Lung (tissue), 12 donors: Measurements from ENCODE around the gene ATF6. TPM values are rescaled to one million over a fixed set of nuclear protein-coding genes. Genes with fewer than 3 reads are reported as not detected.

Experiments used
- ATAC-seq: fragments of 200-7000 bp; cut with Tn5 transposase; one replicate; pipeline ENCODE4 v1.9.1; 2020; ENCODE audit warnings: moderate number of reproducible peaks; ENCODE audit not compliant: insufficient read depth, low FRiP score
- DNase-seq, 3 donors: peaks; one replicate each; pipeline ENCODE4 v3.0.0-alpha.2; 2013 to 2017
- H3K27ac ChIP-seq, 2 donors: one replicate each; pipeline ENCODE4 v1.5.1; 2013; ENCODE audit warnings: mild to moderate bottlenecking in 2 of 2, moderate library complexity in 2 of 2, control low read depth in 1 of 2, inconsistent platforms in 1 of 2, low read depth in 1 of 2, low read length in 1 of 2
- H3K27me3 ChIP-seq, 3 donors: one replicate each; pipeline ENCODE4 v1.5.1; 2013; ENCODE audit warnings: low read length in 2 of 3; ENCODE audit not compliant: control insufficient read depth in 3 of 3, insufficient read depth in 3 of 3
- H3K36me3 ChIP-seq, 4 donors: one replicate each; pipeline ENCODE4 v1.5.1; 2013; ENCODE audit warnings: low read length in 4 of 4, mild to moderate bottlenecking in 1 of 4, moderate library complexity in 1 of 4; ENCODE audit not compliant: control insufficient read depth in 4 of 4, insufficient read depth in 4 of 4
- H3K4me1 ChIP-seq, 5 donors: one replicate each; pipeline ENCODE4 v1.5.1; 2013; ENCODE audit warnings: low read length in 5 of 5, mild to moderate bottlenecking in 2 of 5, moderate library complexity in 1 of 5; ENCODE audit not compliant: control insufficient read depth in 5 of 5, insufficient read depth in 5 of 5
- H3K4me3 ChIP-seq: one replicate; pipeline ENCODE4 v1.5.1; 2013; ENCODE audit warnings: mild to moderate bottlenecking, control low read depth, moderate library complexity
- H3K9ac ChIP-seq, 2 donors: one replicate each; pipeline ENCODE4 v1.5.1; 2013; ENCODE audit warnings: low read length in 2 of 2, control low read depth in 1 of 2; ENCODE audit not compliant: insufficient read depth in 1 of 2
- H3K9me3 ChIP-seq, 4 donors: one replicate each; pipeline ENCODE4 v1.5.1; 2013; ENCODE audit warnings: low read length in 3 of 4, mild to moderate bottlenecking in 1 of 4, moderate library complexity in 1 of 4; ENCODE audit not compliant: control insufficient read depth in 4 of 4, insufficient read depth in 3 of 4
- CTCF ChIP-seq: IDR thresholded peaks from 2 replicates; pipeline ENCODE4 v1.5.1; 2012; ENCODE audit warnings: mild to moderate bottlenecking; ENCODE audit errors: control extremely low read depth, extremely low read depth
- WGBS, 2 donors: extraction: QIAGEN DNeasy Blood & Tissue Kit; methylation state at CpG; one replicate each; pipeline ENCODE4 v1.1.7; 2013; 5-methylcytosine and 5-hydroxymethylcytosine counted together
- polyA plus RNA-seq, 2 donors: library from polyadenylated mRNA; stranded (reverse); fragments of 200-250 nt; gene quantifications; one replicate each; pipeline ENCODE4 v1.2.1, GENCODE V29; 2013
- total RNA-seq, 2 donors: library from RNA; depleted of rRNA in 1 of 2; stranded (reverse); fragments of >200 nt in 1 of 2; gene quantifications; one replicate each; pipeline ENCODE4 v1.2.1, GENCODE V29; 2014 to 2021
- donor health status: control.
- donor health status: control.
- donor health status: Bipolar disorder and iron deficiency.
- donor health status: healthy.
- donor health status: DM: yes; HTN: yes; CAD: no.

Gene ATF6
- total and polyA plus RNA-seq, 4 donors = 4.3 to 44.8 (median 22.6) TPM

DNA sequence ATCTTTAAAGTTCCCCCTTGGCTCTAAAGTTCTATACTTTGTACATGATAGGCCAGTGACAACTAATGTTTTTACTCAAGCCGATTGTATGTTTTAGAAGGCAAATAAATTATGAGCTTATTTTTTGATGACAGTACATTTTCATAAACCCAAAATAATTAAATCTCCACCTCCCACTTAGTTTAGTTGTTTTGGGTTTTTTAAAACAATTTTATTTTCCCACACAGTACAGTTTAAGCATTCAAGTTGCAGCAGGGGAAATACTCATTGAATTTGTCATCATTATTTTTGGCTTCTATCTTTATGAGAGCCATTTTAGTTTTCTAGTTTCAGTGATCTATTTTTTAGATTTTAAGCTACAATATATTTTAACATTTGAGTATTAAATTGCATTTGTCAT lies 163.9 kb downstream of the ATF6 start:
- Histone ChIP-seq H3K27ac (no peak overlapping the region), H3K4me1 (peaks cover 0 to 2% (median 0%) of the 10 kb centered on the region in 5 donors), H3K36me3 (peaks cover 0 to 4% (median 0%) of the 10 kb centered on the region in 4 donors), H3K4me3 (no peak overlapping the region), H3K9ac (no peak overlapping the region), H3K9me3 (no peaks in the 10 kb centered on the region), H3K27me3 (no peaks in the 10 kb centered on the region)
- TF ChIP-seq CTCF = no peak
- ATAC-seq (no peak), DNase-seq (no peak)
- 74 to 98% methylated on average over 1 of the region's 1 CpG for WGBS, 2 donors

GRCh38 chr1:161932668-161933067 lies 166.5 kb downstream of the ATF6 start:
- Histone ChIP-seq H3K9me3 (no peaks in the 10 kb centered on the region), H3K27ac (no peak overlapping the region), H3K9ac (no peak overlapping the region), H3K4me3 (no peak overlapping the region), H3K27me3 (no peaks in the 10 kb centered on the region), H3K36me3 (peaks cover 0 to 3% (median 0%) of the 10 kb centered on the region in 4 donors), H3K4me1 (peaks cover 0 to 2% (median 0%) of the 10 kb centered on the region in 5 donors)
- ATAC-seq (no peak), DNase-seq (peak in 1 of 3 donors; percentile 20)
- TF ChIP-seq CTCF = no peak
- 66 to 70% methylated on average over 2 of the region's 2 CpGs for WGBS, 2 donors

GRCh38 chr1:161933592-161934588 lies 167.8 kb downstream of the ATF6 start:
- Histone ChIP-seq H3K36me3 (peaks cover 0 to 4% (median 3%) of the 10 kb centered on the region in 4 donors), H3K27me3 (no peaks in the 10 kb centered on the region), H3K27ac (no peak overlapping the region), H3K9ac (no peak overlapping the region), H3K4me3 (no peak overlapping the region), H3K9me3 (no peaks in the 10 kb centered on the region), H3K4me1 (peaks cover 0 to 2% (median 0%) of the 10 kb centered on the region in 5 donors)
- no peak for TF ChIP-seq CTCF
- no peak for ATAC-seq
- 58 to 63% methylated on average over 6 of the region's 6 CpGs for WGBS, 2 donors
- peak in 1 of 3 donors; percentile 17 for DNase-seq
